Colon (tissue), 2 donors: ENCODE measurements around the gene FBXW7.

Source experiments
- FAIRE-seq: peaks from 2 replicates; lab custom pipeline; 2012; peaks lifted over from hg19 to GRCh38; lab: Jason Lieb, UNC
- donor health status: control.
- donor health status: control.

FBXW7 gene

DNA sequence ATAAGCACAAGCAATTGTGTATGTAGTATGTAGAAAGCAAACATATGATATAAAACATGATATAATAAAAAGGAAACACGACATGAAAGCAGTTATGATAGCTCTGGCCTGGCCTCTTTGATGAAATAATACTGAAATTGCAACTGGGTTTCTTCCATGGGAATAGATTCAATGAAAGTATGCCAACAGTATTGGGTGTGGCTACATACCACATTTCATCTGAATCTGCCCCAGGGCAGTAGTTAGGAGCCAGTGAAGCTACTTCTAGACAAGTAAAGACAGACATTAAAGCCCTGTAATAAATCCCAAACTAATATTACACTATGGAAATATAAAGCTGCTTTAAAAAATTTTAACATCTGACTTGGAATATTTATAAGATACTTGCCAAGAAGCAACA lies 207.3 kb downstream of the FBXW7 start:
- FAIRE-seq = no peak

DNA sequence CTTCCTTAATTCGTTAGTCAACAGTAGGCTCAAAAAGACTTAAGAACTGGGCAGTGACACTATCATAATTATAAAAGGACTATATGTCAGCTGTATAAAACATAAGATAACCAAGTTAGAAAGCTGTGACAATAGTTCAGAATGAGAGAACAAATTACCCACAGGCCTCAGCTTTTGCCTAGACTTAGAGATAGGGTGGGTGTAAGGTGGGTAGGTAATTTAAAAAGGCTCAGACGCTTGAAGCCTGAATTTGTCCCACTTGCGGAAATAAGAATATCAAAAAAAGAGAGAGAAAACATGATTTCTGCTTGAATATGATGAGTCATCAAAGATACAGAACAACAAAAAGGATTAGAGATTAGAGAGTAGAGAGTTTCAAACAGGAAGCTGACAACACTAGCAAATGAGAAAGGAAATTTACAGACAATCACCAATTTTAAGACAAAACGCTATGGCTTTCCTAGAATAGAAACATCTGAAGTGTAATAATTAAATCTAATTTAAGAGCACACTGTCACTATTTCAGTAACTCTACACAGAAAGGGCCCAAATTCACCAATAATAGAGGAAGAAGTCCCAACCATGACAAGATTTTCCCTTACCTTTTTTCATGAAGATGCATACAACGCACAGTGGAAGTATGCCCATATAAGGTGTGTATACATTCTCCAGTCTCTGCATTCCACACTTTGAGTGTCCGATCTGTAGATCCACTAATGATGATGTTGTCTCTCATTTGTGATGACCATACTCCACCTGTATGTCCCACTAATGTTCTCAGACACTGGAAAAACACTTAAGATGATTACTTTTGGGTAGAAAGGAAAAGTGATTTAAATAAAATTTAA lies 208.1 kb downstream of the FBXW7 start:
- FAIRE-seq = no peak

DNA sequence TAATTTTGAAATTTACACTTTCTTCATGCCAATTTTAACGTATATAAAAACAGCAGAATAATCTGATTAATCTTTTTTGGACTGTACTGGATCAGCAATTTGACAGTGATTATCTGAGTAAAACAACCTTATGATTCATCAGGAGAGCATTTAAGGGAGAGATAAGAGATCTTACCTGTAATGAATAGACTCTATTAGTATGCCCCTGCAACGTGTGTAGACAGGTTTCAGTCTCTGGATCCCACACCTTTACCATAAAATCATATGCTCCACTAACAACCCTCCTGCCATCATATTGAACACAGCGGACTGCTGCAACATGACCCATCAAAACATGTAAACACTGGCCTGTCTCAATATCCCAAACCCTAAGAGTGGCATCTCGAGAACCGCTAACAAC lies 210.1 kb downstream of the FBXW7 start:
- FAIRE-seq = no peak

DNA sequence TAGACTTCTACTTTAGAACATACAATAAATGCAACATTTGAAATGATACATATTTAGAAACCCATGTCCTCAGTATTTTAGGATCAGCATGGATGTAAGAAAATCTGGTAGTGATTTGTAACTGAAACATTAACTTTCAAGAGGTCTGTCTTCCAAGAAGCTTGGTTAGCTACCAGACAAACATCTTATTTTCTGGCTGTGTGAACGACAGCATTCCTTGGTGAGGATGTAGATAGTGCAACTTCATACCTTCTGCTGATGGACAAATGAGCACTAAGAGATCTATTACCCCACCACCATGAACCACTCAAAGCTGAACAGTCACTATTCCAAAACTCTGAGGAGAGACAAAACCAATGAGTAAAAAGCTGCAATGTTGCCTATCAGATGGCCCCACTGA lies 212.7 kb downstream of the FBXW7 start:
- FAIRE-seq = no peak

DNA sequence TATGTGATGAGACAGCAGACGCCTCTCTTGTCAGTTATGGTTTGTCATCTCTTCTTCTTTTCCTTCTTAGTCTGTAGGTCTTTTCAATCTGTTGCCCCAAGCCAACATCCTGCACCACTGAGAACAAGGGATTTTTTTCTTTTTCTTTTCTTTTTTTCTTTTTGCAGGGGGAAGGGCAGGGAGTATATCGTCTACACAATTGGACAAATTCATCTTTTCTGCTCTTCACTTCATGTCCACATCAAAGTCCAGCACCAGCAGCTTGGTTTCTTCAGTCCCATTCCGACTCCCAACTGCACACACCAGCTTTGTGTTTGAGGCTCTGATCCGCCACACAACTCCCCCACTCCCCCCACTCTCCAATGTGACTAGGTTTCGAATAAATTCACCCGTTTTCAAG lies 213.2 kb downstream of the FBXW7 start:
- FAIRE-seq = no peak

DNA sequence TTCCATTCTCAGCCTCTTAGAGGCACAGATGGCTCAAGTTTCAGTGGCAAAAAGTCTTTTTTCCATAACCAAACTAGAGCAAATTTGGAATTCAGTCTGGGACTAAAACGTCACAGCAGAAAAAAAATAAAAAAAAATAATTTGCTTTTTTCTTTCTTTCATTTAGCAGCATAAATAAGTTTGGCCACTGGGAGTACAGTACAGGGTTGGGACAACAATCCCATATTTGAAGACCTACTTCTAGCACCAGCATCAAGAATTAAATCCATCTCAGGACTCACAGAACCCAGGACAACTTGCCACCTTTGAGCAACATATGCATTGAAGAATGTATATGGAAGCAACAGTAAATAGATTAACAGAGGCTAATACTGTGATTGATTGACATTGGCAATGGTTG lies 214.0 kb downstream of the FBXW7 start:
- FAIRE-seq = no peak

DNA sequence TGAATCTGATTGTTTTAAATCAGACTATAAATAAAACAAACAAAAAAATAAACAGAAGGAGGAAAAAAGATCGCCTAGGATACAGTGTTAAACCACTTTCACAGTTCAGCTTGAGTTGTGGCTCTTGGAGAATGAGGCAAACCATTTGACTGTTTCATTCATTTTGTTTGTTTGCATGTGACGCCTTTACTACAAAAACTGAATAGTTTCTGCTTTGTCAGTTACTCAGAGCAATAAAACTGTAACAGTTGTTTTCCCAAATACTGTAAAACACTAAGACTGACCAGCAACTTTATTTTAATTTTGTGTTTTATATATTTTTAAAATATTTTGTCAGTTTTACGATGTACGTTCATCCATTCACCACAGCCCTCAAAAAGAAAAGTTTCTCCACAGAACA lies 214.5 kb downstream of the FBXW7 start:
- FAIRE-seq = no peak

DNA sequence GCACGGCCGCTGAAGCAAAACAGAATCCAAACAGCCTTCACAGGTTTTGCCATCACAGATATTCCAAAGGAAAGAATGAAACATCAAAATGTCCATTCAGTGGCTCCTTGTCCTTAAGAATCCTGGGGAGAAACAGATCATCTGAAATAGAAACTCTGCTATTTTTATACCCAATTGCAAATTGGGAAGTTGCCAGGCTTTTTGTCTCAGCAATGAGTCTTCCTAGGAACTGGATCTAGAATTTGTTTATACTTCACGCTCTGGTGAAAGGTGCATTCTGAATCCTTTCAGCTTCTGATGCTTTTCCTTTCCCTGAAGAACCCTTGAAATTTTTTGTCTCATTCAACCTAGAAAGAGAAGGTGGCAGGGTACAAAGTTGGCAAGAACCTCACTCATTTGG lies 218.9 kb downstream of the FBXW7 start:
- FAIRE-seq = no peak

DNA sequence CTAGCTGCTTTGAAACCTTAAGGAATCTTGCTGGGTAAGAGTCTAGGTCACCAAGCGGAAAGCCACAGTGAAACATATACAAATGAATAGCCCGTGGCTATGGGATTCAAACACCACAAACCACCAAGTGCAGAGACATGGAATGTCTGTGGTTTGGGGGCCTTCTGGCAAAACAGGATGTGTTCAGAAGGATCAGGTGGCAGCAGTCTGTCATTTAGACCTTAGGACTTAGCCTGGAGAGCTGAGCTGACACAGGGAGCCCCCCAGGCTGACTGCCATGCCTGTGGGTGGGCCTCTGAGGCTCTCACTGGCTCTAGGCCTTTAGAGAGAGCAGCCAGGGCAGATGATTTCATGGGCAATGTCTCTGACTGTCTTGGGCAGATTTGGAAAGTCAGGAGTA lies 225.6 kb downstream of the FBXW7 start:
- no peak for FAIRE-seq

DNA sequence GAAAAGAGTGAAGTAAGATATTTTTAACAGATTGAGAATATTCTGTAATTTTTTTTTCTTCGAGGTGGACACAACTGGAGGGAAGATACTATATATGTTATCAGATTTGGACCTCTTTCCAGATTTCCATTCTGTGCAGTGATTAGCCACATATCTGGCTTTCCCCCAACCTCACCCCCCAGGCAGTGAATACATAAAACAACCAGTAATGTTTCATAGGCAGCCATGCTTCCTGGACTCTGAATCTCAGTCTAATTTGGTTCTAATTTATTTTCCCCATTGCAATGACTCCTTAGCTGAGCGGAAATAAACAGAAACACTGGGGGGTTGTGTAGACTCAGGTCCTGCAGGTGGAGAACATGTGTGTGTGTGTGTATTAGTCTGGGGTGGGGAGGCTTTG lies 226.5 kb downstream of the FBXW7 start:
- FAIRE-seq = no peak

DNA sequence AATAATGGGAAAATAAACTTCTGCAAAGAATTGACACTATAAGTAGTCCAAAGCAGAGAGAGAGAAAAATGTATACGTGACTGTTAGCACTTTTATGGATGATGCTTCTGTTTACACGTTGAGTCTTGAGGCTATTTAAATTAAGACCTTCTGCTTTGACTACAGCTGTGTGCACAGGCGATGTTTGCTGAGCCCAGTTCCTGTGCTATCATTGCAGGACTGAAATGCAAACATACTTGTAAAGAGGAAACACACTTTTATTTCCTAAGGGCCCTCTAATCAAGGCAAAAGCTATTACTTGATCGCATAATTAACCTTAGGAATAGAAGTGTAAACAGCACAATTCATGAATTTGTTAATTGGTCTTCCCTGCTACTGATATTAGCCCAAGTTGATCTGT lies 226.9 kb downstream of the FBXW7 start:
- FAIRE-seq = no peak

DNA sequence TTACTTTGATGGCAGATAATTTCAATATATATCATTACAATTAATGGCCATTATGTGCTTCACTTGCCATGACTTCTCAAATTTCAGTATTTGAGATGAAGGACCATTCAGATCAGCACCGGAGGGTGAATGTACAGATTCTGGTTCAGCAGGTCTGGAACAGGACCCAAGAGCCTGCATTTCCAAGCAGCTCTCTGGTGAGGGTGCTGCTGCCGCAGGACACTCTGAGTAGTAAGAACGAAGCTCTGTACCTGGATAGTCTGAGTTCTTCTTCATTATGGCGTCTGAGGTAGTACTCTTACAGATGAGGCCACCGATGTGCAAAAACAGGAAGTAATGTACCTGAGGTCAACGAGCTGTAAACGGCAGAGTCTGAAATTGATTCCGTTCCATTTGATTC lies 228.2 kb downstream of the FBXW7 start:
- FAIRE-seq = no peak

DNA sequence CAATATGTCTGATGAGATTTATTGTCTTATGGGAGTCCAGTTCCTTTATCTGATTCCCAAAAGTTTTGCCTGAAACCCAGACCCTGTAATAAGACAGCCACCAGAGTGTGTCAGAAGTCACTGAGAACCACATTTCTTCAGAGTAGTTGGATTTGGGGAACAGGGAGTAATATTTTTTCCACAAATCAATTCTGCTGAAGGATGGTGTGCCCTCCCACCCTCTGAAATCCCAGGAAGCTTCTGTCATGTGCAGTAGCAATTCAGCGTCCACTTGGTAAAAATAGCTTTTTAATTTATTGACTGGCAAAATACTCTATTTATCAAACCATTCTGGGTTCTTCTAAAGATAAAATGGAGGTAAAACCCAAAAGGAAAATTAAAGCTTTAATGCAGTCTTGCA lies 229.4 kb downstream of the FBXW7 start:
- no peak for FAIRE-seq

DNA sequence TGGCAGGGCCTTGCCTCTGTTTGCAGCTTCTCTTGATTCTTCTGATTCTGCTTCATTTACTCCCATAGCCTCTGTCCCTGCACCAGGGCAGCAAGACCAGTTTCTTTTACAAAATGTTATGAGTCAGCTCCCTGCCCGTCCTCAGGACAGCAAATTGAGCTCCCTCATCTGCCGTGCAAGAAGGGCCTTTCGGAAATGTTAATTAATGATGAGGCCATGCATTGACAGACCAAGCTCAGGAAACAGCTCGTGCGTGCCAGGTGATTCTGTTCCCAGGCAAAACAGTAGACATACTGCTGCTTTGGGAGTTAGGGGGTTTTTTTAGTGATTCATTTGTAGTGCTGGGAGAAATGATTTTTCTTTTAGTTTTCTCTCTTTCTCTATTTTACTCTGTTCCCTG lies 231.7 kb downstream of the FBXW7 start:
- FAIRE-seq = no peak

DNA sequence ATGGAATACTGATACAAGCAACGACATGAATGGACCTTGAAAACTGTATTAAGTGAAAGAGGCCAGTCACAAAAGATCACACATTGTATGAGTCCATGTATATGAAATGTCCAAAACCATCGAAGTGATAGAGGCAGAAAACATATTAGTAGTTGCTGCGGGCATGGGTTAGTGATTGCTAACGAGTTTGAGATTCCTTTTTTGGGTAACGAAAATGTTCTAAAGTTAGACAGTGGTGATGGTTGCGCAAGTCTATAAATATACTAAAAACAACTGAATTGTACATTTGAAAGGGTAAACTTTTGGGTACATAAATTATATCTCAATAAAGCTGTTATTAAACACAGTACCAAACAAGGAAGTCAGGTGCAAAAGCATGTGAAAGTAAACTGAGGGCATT lies 234.5 kb downstream of the FBXW7 start:
- FAIRE-seq = no peak

DNA sequence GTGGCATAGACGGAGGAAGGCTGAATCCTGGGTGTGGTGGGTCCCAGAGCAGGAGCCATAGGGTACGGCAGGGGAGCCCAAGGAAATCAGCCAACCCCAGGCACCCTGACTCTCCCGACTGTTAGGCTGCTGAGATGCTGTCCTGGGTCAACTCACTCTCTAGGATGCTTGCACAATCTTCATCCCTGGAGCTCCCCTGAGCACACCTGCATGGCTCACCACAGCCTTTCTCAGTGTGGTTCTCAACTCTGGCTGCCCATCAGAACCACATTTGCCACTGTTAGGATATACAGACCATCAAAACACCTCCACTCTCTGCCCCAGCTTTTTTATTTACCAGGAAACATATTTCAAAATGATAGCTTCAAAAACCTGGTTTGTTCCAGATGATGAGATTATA lies 236.3 kb downstream of the FBXW7 start:
- FAIRE-seq = no peak

DNA sequence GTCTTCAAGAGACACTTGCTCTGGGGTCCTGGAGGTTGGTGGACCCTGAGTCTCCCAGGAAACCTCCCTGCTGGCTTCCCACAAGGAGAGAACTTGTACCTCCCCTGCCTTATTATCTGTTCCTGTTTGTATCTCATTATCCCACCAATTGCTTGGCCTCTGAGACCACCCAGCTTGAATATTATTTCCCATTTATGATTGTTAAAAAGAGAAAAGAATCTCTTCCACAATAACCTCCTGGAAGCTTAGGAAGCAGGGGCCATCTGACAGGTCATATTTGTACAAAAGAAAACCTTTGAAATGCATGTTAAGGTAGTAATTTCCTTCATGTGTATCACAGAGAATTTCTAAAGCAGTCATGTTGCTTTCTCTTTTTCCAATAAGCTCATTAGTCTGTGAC lies 239.5 kb downstream of the FBXW7 start:
- no peak for FAIRE-seq

DNA sequence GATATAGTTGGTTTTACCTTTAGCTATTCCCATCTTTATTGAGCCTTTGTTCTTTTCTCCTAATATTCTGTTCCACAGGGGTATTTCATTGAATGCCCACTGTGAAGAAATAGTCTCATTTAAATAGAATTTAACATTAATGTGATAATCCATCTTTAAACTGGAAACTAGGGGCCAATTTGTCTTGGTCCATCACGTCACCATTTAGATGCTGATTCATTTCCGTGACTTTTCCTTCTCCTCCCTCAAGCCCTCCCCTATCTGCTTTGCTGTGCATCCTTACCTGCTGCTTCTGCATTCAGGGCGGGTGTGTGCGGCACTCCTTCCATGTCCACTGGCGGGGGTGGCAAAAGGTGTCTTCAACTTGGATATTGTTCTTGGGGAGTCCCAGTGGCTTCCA lies 241.1 kb downstream of the FBXW7 start:
- FAIRE-seq = no peak

DNA sequence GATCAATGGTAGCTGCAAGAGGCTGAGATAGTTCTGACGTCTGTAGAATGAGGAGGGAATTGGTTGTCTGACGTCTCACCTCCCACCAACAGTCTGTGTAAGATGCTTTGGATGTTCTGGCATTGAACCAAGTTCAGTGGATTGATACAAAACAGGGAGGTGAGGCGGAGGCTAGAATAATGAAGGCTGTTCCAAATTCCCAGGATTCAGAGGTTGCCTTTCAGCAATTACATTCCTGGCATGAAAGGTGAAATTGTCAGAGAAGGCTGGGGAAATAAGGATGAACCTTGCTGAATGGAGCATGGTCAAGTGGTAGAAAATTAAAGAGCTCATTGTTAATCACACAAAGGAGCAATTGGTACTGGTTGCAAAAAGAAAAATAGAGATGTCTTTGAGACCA lies 241.6 kb downstream of the FBXW7 start:
- no peak for FAIRE-seq

DNA sequence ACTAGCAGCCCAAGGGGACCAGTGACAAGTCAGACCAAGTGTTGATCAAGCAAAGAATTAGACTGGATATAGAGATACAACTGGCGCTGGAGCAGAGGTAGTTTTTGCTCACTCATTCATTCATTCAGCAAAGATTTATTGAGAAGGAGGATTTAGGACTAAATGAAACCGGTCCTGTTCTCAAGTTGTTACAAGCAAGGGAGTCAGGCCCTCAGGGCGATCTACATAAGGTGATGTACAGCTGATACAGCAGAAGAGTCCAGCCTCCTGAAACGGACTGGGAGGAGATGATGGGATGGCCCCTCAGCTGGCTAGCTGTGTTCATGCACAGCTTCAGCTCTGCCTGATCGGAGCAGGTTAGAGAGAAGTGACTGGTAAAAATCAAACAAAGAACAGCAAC lies 242.4 kb downstream of the FBXW7 start:
- FAIRE-seq = no peak

DNA sequence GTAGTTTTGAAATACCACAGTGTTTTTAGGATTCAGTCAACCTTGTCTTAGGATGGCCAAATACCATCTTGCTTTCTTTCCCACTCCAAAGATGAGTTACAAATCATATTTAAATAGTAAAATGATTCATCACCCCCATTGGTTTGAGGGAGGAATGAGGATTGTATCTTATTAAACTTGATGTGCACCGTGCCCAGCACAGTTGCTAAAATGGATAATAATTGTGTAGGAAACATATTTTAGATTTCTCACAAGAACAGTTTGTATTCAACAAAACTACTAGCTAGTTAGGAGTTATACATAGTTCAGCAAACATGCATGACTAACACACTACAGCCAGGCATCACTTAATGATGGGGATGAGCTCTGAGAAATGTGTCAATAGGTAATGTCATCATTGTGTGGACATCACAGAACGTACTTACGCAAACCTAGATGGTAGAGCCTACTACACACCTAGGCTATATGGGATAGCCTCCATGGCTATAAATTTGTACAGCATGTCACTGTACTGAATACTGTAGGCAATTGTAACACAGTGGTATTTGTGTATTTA lies 245.4 kb downstream of the FBXW7 start:
- no peak for FAIRE-seq

DNA sequence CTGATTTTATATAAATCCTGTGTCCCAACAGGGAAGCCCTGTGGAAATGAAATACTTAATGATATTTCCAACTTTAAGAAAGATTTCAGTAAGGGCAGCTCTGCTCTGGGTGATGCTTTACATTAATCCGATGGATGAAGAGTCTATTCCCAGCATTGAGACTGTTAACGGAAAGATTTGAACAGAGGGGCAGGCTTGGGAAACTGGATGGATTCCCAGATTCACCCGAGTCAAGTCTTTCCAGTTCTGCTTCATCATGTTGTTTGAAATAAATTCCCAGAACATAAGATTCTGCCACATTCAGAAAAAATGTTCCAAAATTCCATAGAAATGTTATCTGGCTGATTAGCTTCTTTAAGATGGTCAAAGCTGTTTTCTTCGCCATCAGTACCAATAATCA lies 246.0 kb downstream of the FBXW7 start:
- no peak for FAIRE-seq

DNA sequence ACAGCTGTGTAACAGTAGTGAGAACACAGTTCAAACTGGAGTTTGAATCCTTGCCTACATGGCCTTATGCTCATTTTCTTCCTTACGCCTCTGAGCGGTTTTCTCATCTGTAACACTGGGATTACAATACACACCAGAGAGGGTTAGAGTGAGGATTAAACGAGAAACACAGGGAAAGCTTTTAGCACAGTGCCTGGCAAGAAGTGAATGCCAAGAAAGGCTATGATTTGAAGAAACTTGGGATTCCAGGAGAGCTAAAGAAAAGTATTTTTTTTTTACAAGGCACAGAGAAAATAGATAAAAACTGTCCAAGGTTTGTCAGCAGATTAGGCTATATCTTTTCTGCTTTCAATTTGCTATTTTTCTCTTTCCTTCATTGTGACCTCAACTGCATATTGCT lies 246.4 kb downstream of the FBXW7 start:
- FAIRE-seq = no peak

DNA sequence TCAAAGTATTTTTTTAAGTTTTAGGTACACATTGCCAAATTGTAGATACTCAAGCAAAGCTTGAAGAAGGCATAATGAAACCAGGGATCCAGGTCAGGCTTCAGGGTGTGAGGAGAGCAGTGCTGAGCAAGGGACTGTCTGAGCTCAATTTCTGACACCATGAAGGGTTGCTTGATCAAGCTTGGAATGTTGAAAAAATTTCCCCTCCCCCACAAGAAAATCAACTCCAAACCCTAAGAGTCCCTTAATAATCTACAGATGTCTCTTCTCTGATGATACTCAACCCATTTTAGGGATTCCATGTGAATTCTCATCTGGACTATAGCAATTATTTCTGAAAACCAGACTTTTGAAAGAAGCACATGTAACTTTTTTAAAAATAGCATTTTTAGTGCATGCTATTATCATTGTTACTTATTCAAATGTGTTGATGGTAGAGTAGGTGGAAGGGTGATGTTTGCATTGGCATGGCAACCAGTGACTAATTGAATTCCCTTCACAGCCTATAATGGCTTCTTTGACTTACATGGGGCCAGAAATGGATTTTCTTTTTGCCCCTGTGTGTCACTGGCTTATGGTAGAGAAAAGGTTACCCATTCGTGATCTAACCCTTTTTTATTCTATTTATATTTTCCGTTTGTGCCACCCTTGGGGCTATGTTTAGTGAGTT lies 252.0 kb downstream of the FBXW7 start:
- no peak for FAIRE-seq
